SHP77 treated with DMSO at 0.1 percent for 48 hours (cell line): Measurements from ENCODE around the gene PLCL2.

ENCODE experiments used
- DNase-seq: peaks from one replicate; lab custom pipeline; 2025; lab: John Stamatoyannopoulos, UW

The PLCL2 gene

DNA sequence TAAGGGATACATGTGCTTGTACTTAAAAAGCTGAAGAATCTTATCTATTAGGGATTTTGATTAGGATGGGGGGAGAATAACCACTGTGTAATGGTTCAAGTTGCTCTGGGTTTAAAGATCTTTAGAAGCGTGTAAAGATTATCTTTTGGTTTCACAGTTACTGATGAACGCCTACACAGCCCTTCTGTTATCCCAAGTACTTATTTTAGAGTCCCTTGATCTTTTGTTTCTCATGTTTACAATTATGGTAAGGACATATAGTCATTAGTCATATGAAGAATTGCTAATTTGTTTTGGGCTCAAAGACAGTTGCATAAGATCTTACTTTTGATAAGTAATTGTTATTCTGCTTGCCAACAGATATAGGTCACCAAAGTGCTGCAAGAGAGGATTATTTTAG, 160.1 kb downstream of the PLCL2 start:
- no peak for DNase-seq

- no peak for DNase-seq
Observed at GRCh38 chr3:17045705-17046104, 160.9 kb downstream of the PLCL2 start.

GRCh38 chr3:17046623-17047022, 161.9 kb downstream of the PLCL2 start:
- no peak for DNase-seq

- DNase-seq: no peak
Observed at GRCh38 chr3:17047162-17047561, 162.4 kb downstream of the PLCL2 start.

DNA sequence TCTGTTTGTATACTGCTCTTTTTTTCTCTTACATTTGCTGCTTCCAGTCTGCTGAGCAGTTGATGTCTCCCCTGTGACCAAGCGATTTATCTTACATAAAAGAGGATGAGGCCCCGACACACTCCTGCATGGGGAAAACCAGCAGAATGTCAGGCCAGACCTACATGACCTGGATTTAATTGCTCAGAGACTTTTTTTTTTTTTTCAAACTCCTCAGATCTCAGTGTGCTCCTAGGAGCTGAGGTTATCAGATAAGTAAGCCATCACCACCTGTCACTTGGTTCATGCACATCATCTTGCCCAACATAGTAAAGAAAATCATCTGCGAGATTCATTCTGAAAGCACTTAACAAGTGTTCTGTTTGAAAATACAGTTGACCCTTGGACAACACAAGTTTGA, 163.1 kb downstream of the PLCL2 start:
- no peak for DNase-seq

DNA sequence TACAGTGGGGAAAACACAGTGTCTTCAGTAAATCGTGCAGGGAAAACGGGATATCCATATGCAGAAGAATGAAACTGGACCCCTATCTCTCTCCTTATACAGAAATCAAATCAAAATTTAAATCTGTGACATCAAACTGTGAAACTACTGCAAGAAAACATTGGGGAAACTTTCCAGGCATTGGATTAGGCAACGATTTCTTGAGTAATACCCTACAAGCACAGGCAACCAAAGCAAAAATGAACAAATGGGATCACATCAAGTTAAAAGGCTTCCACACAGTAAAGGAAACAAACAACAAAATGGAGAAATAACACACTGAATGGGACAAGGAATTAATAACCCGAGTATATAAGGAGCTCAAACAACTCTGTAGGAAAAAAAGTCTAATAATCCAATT, 165.3 kb downstream of the PLCL2 start:
- DNase-seq: no peak

DNA sequence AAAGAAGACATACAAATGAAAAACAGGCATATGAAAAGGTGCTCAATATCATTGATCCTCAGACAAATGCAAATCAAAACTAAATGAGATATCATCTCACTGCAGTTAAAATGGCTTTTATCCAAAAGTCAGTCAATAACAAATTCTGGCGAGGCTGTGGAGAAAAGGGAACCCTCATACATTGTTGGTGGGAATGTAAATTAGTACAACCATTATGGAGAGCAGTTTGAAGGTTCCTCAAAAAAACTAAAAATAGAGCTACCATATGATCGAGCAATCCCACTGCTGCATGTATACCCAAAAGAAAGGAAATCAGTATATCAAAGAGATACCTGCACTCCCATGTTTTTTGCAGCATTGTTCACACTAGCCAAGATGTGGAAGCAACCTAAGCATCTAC, 165.8 kb downstream of the PLCL2 start:
- no peak for DNase-seq

- DNase-seq: no peak
Observed at GRCh38 chr3:17052363-17052762, 167.6 kb downstream of the PLCL2 start.

- DNase-seq: no peak
Observed at GRCh38 chr3:17054301-17054981, 169.7 kb downstream of the PLCL2 start.

- DNase-seq: no peak
Observed at GRCh38 chr3:17054982-17055343, 170.2 kb downstream of the PLCL2 start.

DNA sequence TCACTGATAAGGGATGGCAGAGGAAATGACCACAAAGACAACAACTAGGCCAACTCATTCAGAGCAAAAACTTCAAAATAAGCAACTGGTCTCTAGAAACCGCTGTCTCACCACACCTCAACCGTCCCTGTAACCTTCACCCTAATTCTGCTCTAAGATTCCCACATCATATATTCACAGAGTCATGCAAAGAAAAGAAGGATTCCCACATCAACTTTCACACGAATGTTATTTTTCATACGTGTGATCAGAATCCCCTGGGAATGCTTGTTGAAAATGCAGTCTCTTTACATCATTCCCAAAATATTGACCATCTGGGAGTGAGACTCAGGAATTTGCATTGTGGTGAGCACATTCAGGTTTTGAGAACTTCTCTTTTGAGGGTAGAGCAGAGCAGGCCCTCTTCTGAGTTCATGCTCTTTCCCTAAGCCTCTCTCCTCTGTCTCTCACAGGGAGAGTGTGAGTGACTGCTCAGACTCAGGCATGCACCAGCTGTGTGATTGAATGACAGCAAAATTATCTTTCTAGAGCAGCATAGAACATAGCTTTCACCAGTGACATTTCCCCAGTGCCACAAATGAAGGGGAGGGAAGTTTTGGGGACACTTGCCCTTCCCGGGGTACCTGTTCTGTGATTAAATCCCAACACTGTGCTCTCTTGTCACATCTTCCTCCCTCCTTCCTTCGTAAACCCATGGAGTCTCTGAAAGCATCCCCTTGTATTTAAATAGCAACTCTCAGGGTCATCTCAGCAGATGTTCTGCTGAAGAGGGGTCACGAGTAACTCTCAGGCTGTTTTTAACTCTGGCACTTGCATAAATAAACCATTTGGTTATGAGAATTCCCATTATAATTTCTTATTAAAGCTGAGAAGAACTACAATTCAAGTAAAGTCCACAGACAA, 170.9 kb downstream of the PLCL2 start:
- DNase-seq: no peak

DNA sequence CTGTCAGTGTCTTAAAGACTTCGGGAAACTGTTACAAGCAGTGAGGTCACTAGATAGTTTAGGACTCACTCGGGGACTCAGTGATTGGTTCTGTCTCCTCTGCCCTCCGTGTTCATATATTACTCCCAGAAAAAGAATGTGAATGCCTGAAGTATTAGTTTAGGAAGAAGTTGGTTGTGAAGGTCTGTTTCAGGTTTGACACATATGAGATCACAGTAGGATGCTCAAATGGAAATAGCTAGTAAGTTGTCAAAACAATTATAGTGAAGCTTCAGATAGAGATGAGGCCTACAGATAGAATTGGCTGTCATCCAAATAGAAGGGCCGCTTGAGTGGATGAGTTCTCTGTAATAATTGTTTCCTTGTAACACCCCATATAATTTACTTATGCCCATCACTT, 172.6 kb downstream of the PLCL2 start:
- DNase-seq: no peak

- DNase-seq: no peak
Observed at GRCh38 chr3:17059989-17060550, 175.3 kb downstream of the PLCL2 start.

GRCh38 chr3:17061005-17061404, 176.2 kb downstream of the PLCL2 start:
- no peak for DNase-seq

GRCh38 chr3:17062736-17063135, 178.0 kb downstream of the PLCL2 start:
- no peak for DNase-seq

DNA sequence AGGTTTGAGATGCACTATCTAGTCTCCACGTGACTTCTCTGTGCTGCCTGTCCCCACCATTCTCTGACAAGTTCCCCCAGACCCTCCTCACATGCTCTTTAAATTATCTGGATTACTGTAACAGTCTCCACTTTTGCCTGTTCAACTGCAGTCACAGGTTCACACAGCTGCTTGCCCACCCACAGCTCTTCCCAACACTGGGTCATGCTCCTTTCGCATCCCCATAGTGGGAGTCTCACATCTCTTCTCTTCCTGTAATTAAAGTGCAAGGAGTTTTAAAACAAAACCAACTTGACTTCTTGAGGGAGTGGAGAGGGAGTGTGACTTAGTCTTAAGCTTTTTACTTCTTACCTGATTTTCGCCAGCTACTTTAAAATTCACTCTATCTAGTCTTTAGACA, 178.8 kb downstream of the PLCL2 start:
- DNase-seq: no peak

GRCh38 chr3:17065315-17065714, 180.6 kb downstream of the PLCL2 start:
- peak; percentile 59 for DNase-seq

DNA sequence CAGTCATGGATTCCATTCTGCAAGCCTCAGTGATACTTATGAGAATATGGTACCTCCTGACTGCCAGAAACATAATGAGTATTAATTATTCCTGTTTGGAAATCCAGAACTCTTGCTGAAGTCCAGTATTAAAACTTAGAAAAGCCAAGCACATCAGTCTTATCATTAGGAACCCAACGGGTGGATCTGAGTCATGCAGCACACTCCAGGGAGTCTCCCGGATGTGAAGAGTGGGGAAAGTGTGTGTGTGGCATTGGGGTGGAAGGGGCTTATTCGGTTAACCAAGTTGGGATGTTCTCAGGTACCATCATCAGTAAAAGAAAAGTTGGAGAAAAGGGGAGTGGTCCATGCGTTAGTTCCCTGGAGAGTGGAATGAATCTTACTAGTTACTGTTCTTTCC, 181.1 kb downstream of the PLCL2 start:
- DNase-seq: no peak

- DNase-seq: no peak
Observed at GRCh38 chr3:17069754-17070153, 185.0 kb downstream of the PLCL2 start.

- peak; percentile 85 for DNase-seq
Observed at GRCh38 chr3:17070161-17070959, 185.6 kb downstream of the PLCL2 start.

DNA sequence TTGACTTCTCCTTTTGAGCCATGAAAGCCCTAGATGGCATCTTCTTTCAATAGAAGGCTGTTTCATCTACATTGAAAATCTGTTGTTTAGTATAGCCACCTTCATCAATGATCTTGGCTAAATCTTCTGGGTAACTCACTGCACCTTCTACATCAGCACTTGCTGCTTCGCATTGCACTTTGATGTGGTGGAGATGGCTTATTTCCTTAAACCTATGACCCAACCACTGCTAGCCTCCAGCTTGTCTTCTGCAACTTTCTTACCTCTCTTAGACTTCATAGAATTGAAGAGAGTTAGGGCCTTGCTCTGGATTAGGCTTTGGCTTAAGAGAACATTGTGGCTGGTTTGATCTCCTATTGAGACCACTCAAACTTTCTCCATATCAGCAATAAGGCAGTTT, 189.8 kb downstream of the PLCL2 start:
- no peak for DNase-seq

DNA sequence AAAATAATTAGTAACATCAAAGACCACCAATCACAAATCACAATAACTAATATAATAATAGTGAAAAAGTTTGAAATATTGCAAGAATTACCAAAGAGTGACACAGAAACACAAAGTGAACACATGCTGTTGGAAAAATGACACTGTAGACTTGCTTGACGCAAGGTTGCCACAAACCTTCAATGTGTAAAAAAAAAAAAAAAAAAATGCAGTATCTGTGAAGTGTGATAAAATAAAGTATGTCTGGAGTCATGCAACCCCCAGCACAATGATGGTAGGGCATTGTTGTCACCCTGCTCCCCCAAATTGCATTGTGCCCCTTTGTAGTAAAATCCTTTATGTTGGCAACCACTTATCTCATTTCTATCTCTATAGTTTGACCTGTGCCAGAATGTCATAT, 190.6 kb downstream of the PLCL2 start:
- no peak for DNase-seq
